Activated naive CD4-positive, alpha-beta T cell treated with anti-CD3 and anti-CD28 coated beads, Interleukin-2, amount 50 U/mL, for 16 hours (primary cell): ENCODE data around the gene SMOC2.

Experiments used
- DNase-seq: peaks from one replicate; pipeline ENCODE4 v3.0.0-alpha.2; 2020

Gene SMOC2

DNA sequence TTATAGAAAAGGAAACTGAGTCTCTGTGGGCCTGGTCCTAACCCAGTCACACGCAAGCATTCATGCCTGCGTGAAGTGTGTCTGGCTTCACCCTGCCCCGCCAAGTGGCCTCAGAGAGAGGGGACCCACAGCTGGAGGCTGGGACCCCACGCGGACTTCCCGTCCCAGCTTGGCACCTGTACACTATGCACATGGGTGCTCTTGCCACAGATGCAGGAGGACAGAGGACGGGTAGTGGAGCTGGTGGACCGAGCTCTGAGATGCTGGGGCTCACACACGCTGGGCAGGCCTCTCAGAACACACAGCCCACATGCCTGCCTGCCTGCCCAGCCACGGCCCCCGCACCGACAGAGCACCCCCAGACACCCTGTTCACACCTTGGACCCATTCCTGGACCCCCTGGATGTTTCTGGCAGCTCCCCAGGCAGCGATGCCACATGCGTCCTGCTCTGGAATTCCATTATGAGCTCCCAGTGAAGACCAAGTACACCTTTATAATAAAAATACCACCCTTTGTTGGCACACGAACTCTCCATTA, 24.9 kb upstream of the SMOC2 start:
- DNase-seq: no peak

DNA sequence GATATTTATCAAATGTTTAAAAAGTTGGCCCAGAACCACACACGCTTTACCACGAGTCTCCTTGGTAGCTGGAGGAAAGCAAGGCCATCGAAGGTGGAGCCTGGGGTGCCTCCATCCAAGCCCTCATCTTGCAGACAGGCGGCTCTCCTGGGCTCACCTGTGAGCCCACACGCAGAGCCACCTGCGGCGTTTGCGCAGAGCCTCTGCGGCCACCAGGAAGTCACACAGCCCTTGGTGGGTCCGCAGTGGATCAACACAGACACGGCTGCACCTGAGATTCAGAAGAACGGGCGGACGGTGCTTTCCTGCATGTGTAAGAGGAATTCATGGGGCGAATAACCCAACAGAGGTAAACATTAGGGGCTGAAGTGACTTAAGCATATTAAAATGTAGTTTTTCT, 24.5 kb upstream of the SMOC2 start:
- DNase-seq: no peak

GRCh38 chr6:168417191-168417590, 23.8 kb upstream of the SMOC2 start:
- no peak for DNase-seq

- DNase-seq: no peak
These were observed 23.1 kb upstream of the SMOC2 start for GRCh38 chr6:168417679-168418557.

GRCh38 chr6:168418711-168419121, 22.3 kb upstream of the SMOC2 start:
- no peak for DNase-seq

DNA sequence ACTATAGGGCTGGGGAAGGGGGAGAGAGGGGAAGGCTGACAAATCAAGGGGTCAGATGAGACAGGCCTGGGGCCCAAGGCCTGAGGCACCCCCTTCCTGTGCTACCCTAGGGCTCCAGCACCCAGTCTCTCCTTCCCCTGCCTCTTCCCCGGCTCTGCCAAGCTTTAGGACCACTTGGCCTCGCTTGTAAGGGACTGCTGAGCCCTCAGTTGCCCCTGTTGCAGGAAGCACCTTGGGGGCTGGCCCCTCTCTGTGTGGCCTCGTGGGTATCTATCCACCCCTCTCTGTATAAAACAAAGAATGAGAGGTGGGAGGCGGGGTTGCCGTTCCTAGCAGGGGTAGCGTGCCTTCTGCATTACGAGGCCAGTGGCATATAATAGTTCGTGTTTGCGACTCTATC, 21.4 kb upstream of the SMOC2 start:
- DNase-seq: no peak

DNA sequence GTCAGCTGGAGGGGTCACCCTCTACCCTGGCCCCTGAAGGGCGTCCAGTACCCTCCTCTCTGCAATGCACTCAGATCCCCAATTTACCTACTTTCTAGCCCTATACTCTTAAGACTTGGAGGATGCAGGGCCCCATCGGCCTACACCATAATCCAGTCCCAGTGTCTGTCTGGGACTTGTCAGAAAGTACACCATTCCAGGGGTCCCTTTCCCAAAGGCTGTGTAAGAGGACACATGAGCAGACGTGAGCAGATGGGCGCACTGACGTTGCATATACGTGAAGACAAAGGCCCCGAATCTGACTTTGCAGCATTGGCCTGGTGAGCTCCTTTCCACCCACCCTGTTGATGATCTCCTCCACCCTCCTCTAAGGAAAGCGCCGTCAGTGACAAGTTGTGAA, 20.9 kb upstream of the SMOC2 start:
- DNase-seq: no peak

GRCh38 chr6:168420706-168421105, 20.3 kb upstream of the SMOC2 start:
- no peak for DNase-seq

GRCh38 chr6:168427184-168427583, 13.8 kb upstream of the SMOC2 start:
- no peak for DNase-seq

- no peak for DNase-seq
These were observed 12.7 kb upstream of the SMOC2 start for GRCh38 chr6:168428052-168428826.

DNA sequence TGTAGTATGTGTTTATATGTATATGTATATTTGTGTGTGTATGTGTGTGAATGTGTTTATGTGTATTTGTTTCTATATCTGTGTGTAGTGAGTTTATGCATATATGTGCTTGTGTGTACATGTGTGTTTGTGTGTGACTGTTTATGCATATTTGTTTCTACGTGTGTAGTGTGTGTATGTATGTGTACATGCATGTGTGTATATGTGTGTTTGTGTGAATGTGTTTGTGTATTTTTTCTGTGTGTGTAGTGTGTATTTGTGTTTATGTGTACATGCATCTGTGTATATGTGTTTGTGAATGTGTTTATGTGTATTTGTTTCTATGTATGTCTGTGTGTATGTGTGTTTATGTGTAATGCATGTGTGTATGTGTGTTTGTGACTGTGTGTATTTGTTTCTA, 12.1 kb upstream of the SMOC2 start:
- no peak for DNase-seq

DNA sequence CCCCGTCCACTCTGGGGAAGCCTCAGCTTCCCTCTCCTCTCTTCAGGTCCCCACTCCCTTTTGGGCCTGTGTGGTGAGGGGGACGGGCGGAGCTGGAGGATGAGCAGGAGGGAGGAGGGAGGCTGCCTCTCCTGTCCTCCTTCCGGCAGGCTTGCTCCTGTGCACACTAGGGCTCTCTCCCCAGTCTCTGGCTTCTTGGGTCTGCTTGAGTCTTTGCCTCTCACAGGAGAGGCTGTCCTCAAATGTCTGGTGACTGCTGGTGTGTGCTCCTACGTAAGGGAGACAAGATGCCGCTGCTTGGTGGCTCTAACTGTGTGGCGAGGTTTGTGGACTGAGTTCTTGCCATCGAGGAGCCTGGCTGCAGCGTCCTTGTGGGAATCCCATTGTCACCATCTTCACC, 8.8 kb upstream of the SMOC2 start:
- no peak for DNase-seq

DNA sequence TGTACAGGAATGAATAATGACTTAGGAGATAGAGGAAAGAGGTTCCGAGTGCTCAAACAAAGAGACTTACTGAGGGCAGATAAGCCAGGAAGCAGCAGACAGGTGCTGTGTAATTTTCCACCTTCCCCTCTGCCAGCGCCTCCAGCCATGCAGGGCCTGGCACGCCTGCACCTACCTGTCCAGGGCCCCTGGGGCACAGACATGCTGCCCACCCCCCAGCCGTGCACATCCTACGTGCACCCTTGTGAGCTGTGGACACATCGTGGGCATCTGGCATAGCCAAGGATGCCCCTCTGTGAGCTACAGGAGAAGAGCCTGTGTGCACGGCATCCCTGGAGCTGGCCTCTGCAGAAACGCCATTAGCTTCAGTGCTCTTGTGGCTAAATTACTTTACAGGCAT, 7.1 kb upstream of the SMOC2 start:
- DNase-seq: no peak

GRCh38 chr6:168434505-168434904, 6.5 kb upstream of the SMOC2 start:
- no peak for DNase-seq

DNA sequence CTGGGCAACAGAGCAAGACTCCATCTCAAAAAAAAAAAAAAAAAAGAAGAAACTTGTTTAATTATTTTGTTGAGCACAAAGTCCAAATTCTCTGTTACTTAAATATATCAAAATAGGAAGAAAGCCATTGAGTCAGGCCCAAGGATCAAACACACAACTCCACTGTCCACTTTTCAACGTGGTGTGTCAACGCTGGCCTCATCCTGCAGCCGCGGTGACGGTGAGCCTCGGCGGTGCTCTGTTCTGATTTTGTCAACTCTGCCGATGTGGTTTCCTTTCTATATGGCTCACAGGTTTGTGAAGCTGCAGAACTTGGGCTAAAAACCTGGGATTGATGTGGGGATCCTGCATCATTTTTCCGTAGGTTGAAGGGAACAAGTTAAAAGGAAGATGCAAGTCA, 3.2 kb upstream of the SMOC2 start:
- DNase-seq: no peak

DNA sequence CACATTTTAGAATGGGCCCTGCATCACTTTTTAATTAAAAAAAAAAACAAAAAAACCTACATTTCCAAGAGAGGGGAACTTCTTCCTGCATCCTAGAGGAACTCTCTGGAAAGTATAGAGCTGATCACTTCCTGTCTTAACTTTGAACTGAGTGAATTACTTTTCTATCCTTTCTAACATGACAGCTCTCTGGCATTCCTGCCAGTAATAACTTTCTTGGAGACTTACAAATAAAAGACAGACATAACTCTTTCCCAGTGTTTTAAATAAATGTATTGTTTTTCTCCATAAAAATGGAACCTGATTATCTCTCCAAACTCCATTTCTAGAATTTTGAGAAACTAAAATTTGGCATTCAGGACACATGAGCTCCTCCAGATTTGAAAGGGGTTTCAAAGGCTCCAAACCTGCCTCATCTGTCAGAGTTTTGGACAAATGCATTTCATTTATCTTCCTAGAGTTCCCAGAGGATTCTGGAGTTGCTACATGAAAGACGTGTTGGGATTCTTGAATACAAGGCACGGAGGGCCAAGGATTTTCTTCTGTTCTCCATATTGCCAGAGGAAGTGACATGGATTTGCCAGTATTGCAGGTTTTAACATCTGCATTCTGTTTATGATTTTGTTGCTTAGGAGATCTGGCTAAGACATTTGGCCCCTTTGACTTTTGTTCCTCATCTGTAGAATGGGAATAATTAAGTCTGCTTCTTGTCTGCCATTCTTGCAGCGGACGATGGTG, 2.0 kb upstream of the SMOC2 start:
- no peak for DNase-seq

GRCh38 chr6:168439794-168440450, 1.1 kb upstream of the SMOC2 start:
- no peak for DNase-seq

- no peak for DNase-seq
These were observed 729 bp downstream of the SMOC2 start for GRCh38 chr6:168441434-168442391.

- no peak for DNase-seq
These were observed 1.7 kb downstream of the SMOC2 start for GRCh38 chr6:168442646-168443045.

DNA sequence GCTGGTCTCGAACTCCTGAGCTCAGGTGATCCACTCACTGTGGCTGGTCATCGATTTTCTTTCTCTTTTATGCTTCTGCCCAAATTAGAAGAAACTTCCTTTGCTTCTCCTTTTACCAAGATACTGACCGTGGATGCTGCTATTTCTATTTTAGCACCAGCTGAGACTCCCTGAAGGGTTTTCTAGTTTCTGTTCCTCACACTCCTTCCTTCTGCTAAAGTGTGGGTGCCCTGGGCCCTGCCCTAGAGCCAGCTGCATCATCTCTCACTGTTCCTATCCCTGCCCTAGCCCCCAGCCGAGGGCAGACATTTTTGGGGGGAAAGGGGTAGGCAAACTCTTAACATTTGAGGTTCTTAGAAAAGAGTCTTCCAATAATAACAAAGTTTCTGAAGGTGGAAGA, 6.3 kb downstream of the SMOC2 start:
- DNase-seq: no peak

DNA sequence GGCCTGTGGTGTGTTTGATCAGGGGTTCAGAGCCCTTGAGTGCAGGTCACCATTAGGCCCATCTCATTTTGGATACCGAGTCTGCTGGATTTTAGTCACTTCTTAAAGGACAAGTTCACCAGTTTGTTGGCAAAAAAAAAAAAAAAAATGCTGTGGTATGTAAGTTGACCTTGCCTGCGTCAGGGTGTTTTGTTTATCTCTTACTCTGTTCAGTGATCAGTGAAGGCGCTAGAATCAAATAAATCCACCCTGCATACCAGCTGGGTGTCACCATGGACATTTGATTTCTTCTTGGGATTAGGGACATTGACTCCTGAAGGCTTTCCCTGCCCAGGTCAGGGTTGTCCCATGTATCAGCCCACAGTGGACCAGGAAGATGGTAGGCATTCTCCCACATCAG, 6.7 kb downstream of the SMOC2 start:
- DNase-seq: no peak
